Astrocyte (in vitro differentiated cells and primary cell): Measurements from ENCODE around the gene PPP6R3. TPM values are rescaled to one million over a fixed set of nuclear protein-coding genes. Genes with fewer than 3 reads are reported as not detected.

Source experiments
- DNase-seq: peaks from one replicate; pipeline ENCODE4 v3.0.0-alpha.2; 2010; ENCODE audit warnings: low read depth
- FAIRE-seq: peaks from 2 replicates; lab custom pipeline; 2011; peaks lifted over from hg19 to GRCh38; lab: Jason Lieb, UNC
- H2AFZ ChIP-seq: 2 replicates; pipeline ENCODE4 v1.6.0; 2012; ENCODE audit warnings: low read depth, low read length, inconsistent platforms
- H3K27ac ChIP-seq: 2 replicates; pipeline ENCODE4 v1.5.1; 2011; ENCODE audit warnings: low read depth, low read length, inconsistent platforms
- H3K27me3 ChIP-seq: 2 replicates; pipeline ENCODE4 v1.6.0; 2011; ENCODE audit warnings: low read length, inconsistent platforms; ENCODE audit not compliant: insufficient read depth
- H3K36me3 ChIP-seq: 2 replicates; pipeline ENCODE4 v1.5.1; 2011; ENCODE audit warnings: low read length, inconsistent platforms; ENCODE audit not compliant: insufficient read depth
- H3K4me1 ChIP-seq: 2 replicates; pipeline ENCODE4 v1.5.1; 2011; ENCODE audit warnings: low read length, inconsistent platforms; ENCODE audit not compliant: insufficient read depth
- H3K4me2 ChIP-seq: 2 replicates; pipeline ENCODE4 v1.6.0; 2012; ENCODE audit warnings: low read length, inconsistent platforms
- H3K4me3 ChIP-seq: 2 replicates; pipeline ENCODE4 v1.5.1; 2011; ENCODE audit warnings: low read depth, mild to moderate bottlenecking, low read length, inconsistent platforms; ENCODE audit not compliant: insufficient read depth
- H3K79me2 ChIP-seq: 2 replicates; pipeline ENCODE4 v1.6.0; 2012; ENCODE audit warnings: mild to moderate bottlenecking, low read length, inconsistent platforms; ENCODE audit not compliant: insufficient read depth
- H3K9ac ChIP-seq: 2 replicates; pipeline ENCODE4 v1.6.0; 2012; ENCODE audit warnings: mild to moderate bottlenecking, low read length, inconsistent platforms
- H3K9me3 ChIP-seq: 2 replicates; pipeline ENCODE4 v1.5.1; 2012; ENCODE audit warnings: low read depth, mild to moderate bottlenecking, low read length, inconsistent platforms; ENCODE audit not compliant: insufficient read depth
- H4K20me1 ChIP-seq: 2 replicates; pipeline ENCODE4 v1.6.0; 2012; ENCODE audit warnings: low read length, inconsistent platforms; ENCODE audit not compliant: insufficient read depth
- H3K27ac Mint-ChIP-seq: one replicate; pipeline ENCODE4 v1.8.0; 2021; ENCODE audit warnings: mild to moderate bottlenecking, mixed read lengths; ENCODE audit not compliant: unreplicated experiment
- H3K27me3 Mint-ChIP-seq: one replicate; pipeline ENCODE4 v1.8.0; 2021; ENCODE audit warnings: low read depth, mixed read lengths; ENCODE audit not compliant: unreplicated experiment
- H3K36me3 Mint-ChIP-seq: one replicate; pipeline ENCODE4 v1.8.0; 2021; ENCODE audit warnings: low read depth, mixed read lengths; ENCODE audit not compliant: unreplicated experiment
- H3K4me1 Mint-ChIP-seq: one replicate; pipeline ENCODE4 v1.8.0; 2021; ENCODE audit warnings: low read depth, mixed read lengths; ENCODE audit not compliant: unreplicated experiment
- H3K4me3 Mint-ChIP-seq: one replicate; pipeline ENCODE4 v1.8.0; 2021; ENCODE audit warnings: mild to moderate bottlenecking, moderate library complexity, mixed read lengths; ENCODE audit not compliant: unreplicated experiment
- H3K9me3 Mint-ChIP-seq: one replicate; pipeline ENCODE4 v1.8.0; 2021; ENCODE audit warnings: mild to moderate bottlenecking, mixed read lengths; ENCODE audit not compliant: unreplicated experiment
- CTCF ChIP-seq: IDR thresholded peaks from 2 replicates; pipeline ENCODE4 v1.5.1; 2011; ENCODE audit warnings: low read depth, mild to moderate bottlenecking, inconsistent platforms, low read length, moderate library complexity; ENCODE audit not compliant: insufficient read depth
- EZH2 ChIP-seq: IDR thresholded peaks from 2 replicates; pipeline ENCODE4 v1.6.1; 2012; ENCODE audit warnings: mild to moderate bottlenecking, low read length, inconsistent platforms; ENCODE audit not compliant: insufficient read depth
- total RNA-seq: library from RNA; stranded (reverse); gene quantifications from 2 replicates; pipeline ENCODE4 v1.2.1, GENCODE V29; 2021

The PPP6R3 gene
- total RNA-seq, 1 donor from 2014 or later: 97.8 TPM

GRCh38 chr11:68518191-68518590 lies 57.6 kb downstream of the PPP6R3 start:
- Mint-ChIP-seq H3K27ac (no peak overlapping the region), H3K9me3 (no peaks in the 10 kb centered on the region), H3K27me3 (no peaks in the 10 kb centered on the region), H3K36me3 (peaks cover 17% of the 10 kb centered on the region), H3K4me1 (peaks cover 4% of the 10 kb centered on the region), H3K4me3 (no peak overlapping the region)
- no peak overlapping the region for H2AFZ ChIP-seq
- peaks cover 84% of the 10 kb centered on the region for H4K20me1 ChIP-seq
- H3K79me2 ChIP-seq: peaks cover 85% of the 10 kb centered on the region
- H3K9ac ChIP-seq: no peak overlapping the region
- peaks cover 18% of the 10 kb centered on the region for H3K36me3 ChIP-seq
- no peaks in the 10 kb centered on the region for H3K27me3 ChIP-seq
- H3K4me3 ChIP-seq: no peak overlapping the region
- no peaks in the 10 kb centered on the region for H3K4me1 ChIP-seq
- FAIRE-seq: no peak
- no peaks in the 10 kb centered on the region for H3K9me3 ChIP-seq
- DNase-seq: no peak
- H3K27ac ChIP-seq: no peak overlapping the region
- TF ChIP-seq CTCF: no peak
- no peak for TF ChIP-seq EZH2
- H3K4me2 ChIP-seq: no peak overlapping the region

GRCh38 chr11:68521969-68522652 lies 61.6 kb downstream of the PPP6R3 start:
- Histone ChIP-seq H3K27me3 (no peaks in the 10 kb centered on the region), H3K9me3 (no peaks in the 10 kb centered on the region), H3K79me2 (peaks cover 76% of the 10 kb centered on the region), H3K27ac (no peak overlapping the region), H3K4me1 (peaks cover 12% of the 10 kb centered on the region), H4K20me1 (peaks cover 88% of the 10 kb centered on the region), H3K4me3 (no peak overlapping the region), H3K4me2 (no peak overlapping the region), H2AFZ (no peak overlapping the region), H3K36me3 (peaks cover 24% of the 10 kb centered on the region), H3K9ac (no peak overlapping the region)
- Mint-ChIP-seq H3K36me3 (peaks cover 29% of the 10 kb centered on the region), H3K27ac (no peak overlapping the region), H3K4me3 (no peak overlapping the region), H3K4me1 (peaks cover 15% of the 10 kb centered on the region), H3K9me3 (no peaks in the 10 kb centered on the region), H3K27me3 (no peaks in the 10 kb centered on the region)
- TF ChIP-seq CTCF (no peak), EZH2 (no peak)
- FAIRE-seq (no peak), DNase-seq (no peak)

GRCh38 chr11:68523033-68523432 lies 62.5 kb downstream of the PPP6R3 start:
- H3K36me3 ChIP-seq: peaks cover 27% of the 10 kb centered on the region
- Mint-ChIP-seq H3K27me3 (no peaks in the 10 kb centered on the region), H3K36me3 (peaks cover 29% of the 10 kb centered on the region), H3K27ac (no peak overlapping the region), H3K4me3 (no peak overlapping the region), H3K4me1 (peaks cover 18% of the 10 kb centered on the region), H3K9me3 (no peaks in the 10 kb centered on the region)
- no peaks in the 10 kb centered on the region for H3K27me3 ChIP-seq
- no peak overlapping the region for H3K9ac ChIP-seq
- peaks cover 12% of the 10 kb centered on the region for H3K4me1 ChIP-seq
- H3K4me2 ChIP-seq: no peak overlapping the region
- peaks cover 90% of the 10 kb centered on the region for H4K20me1 ChIP-seq
- H3K27ac ChIP-seq: no peak overlapping the region
- DNase-seq: peak; percentile 14
- peaks cover 77% of the 10 kb centered on the region for H3K79me2 ChIP-seq
- no peaks in the 10 kb centered on the region for H3K9me3 ChIP-seq
- FAIRE-seq: no peak
- H2AFZ ChIP-seq: no peak overlapping the region
- no peak for TF ChIP-seq CTCF
- TF ChIP-seq EZH2: no peak
- no peak overlapping the region for H3K4me3 ChIP-seq
